ENCODE measurements around the gene CDYL2. TPM values are rescaled to one million over a fixed set of nuclear protein-coding genes. Genes with fewer than 3 reads are reported as not detected.
"Not testable (repeated sequence)": the region's sequence is repeated elsewhere in the genome, so short reads cannot be mapped to it uniquely, and the experiment has no call there.

CDYL2 gene
- total RNA-seq, 1 donor from 2014 or later, result 17.7 TPM

GRCh38 chr16:80671281-80671849 is 133.0 kb downstream of the CDYL2 start:
- DNase-seq (ENCODE audit: low read depth), result no peak

- no peak for DNase-seq (ENCODE audit: low read depth)
Observed at GRCh38 chr16:80670170-80670865, 134.1 kb downstream of the CDYL2 start.

- DNase-seq (ENCODE audit: low read depth), result no peak
Observed at GRCh38 chr16:80669673-80670072, 134.7 kb downstream of the CDYL2 start.

- no peak for DNase-seq (ENCODE audit: low read depth)
Observed at GRCh38 chr16:80667925-80668324, 136.5 kb downstream of the CDYL2 start.

GRCh38 chr16:80667251-80667560 is 137.2 kb downstream of the CDYL2 start:
- no peak for DNase-seq (ENCODE audit: low read depth)

GRCh38 chr16:80666378-80667250 is 137.8 kb downstream of the CDYL2 start:
- no peak for DNase-seq (ENCODE audit: low read depth)

GRCh38 chr16:80665356-80665755 is 139.0 kb downstream of the CDYL2 start:
- DNase-seq (ENCODE audit: low read depth), result no peak

- DNase-seq (ENCODE audit: low read depth), result no peak
Observed at GRCh38 chr16:80664786-80665185, 139.6 kb downstream of the CDYL2 start.

- no peak for DNase-seq (ENCODE audit: low read depth)
Observed at GRCh38 chr16:80664226-80664625, 140.2 kb downstream of the CDYL2 start.

- no peak for DNase-seq (ENCODE audit: low read depth)
Observed at GRCh38 chr16:80663078-80663477, 141.3 kb downstream of the CDYL2 start.

GRCh38 chr16:80659865-80660264 is 144.5 kb downstream of the CDYL2 start:
- DNase-seq (ENCODE audit: low read depth), result no peak

- DNase-seq (ENCODE audit: low read depth), result no peak
Observed at GRCh38 chr16:80656711-80657150, 147.7 kb downstream of the CDYL2 start.

GRCh38 chr16:80656161-80656560 is 148.2 kb downstream of the CDYL2 start:
- no peak for DNase-seq (ENCODE audit: low read depth)

GRCh38 chr16:80655751-80656150 is 148.6 kb downstream of the CDYL2 start:
- no peak for DNase-seq (ENCODE audit: low read depth)

GRCh38 chr16:80654094-80654862 is 150.1 kb downstream of the CDYL2 start:
- no peak for DNase-seq (ENCODE audit: low read depth)

- no peak for DNase-seq (ENCODE audit: low read depth)
Observed at GRCh38 chr16:80652441-80652840, 152.0 kb downstream of the CDYL2 start.

- DNase-seq (ENCODE audit: low read depth), result not testable (repeated sequence)
Observed at GRCh38 chr16:80650281-80650680, 154.1 kb downstream of the CDYL2 start.

GRCh38 chr16:80640316-80640715 is 164.1 kb downstream of the CDYL2 start:
- no peak for DNase-seq (ENCODE audit: low read depth)

GRCh38 chr16:80639636-80640035 is 164.8 kb downstream of the CDYL2 start:
- no peak for DNase-seq (ENCODE audit: low read depth)

- no peak for DNase-seq (ENCODE audit: low read depth)
Observed at GRCh38 chr16:80637621-80638020, 166.8 kb downstream of the CDYL2 start.

GRCh38 chr16:80631581-80631980 is 172.8 kb downstream of the CDYL2 start:
- DNase-seq (ENCODE audit: low read depth), result no peak

GRCh38 chr16:80628254-80628653 is 176.1 kb downstream of the CDYL2 start:
- no peak for DNase-seq (ENCODE audit: low read depth)
